HG03520 (cell line): ENCODE data around the gene FRRS1.
"Not testable (repeated sequence)": the region's sequence is repeated elsewhere in the genome, so short reads cannot be mapped to it uniquely, and the experiment has no call there.

Experiments used
- ATAC-seq: cut with Tn5 transposase; IDR thresholded peaks from one replicate; pipeline ENCODE4 v1.9.1; 2021; ENCODE audit warnings: mild to moderate bottlenecking, moderate library complexity; ENCODE audit not compliant: unreplicated experiment

The FRRS1 gene

GRCh38 chr1:99766378-99766800 lies at the start of gene FRRS1:
Gene FRRS1 (minus strand): TSS chr1:99766635. CDS start chr1:99748768, 17,867 bp downstream.
- peak; percentile 95 for ATAC-seq

- no peak for ATAC-seq
These were observed 48.0 kb upstream of the FRRS1 start for GRCh38 chr1:99814373-99814900.

GRCh38 chr1:99811747-99812146 lies 45.3 kb upstream of the FRRS1 start:
- no peak for ATAC-seq

GRCh38 chr1:99811075-99811474 lies 44.6 kb upstream of the FRRS1 start:
- ATAC-seq = no peak

GRCh38 chr1:99808391-99809115 lies 42.1 kb upstream of the FRRS1 start:
- ATAC-seq = peak; percentile 79

GRCh38 chr1:99806882-99807281 lies 40.4 kb upstream of the FRRS1 start:
- no peak for ATAC-seq

GRCh38 chr1:99801584-99801983 lies 35.1 kb upstream of the FRRS1 start:
- ATAC-seq = no peak

- not testable (repeated sequence) for ATAC-seq
These were observed 27.4 kb upstream of the FRRS1 start for GRCh38 chr1:99793861-99794260.

- ATAC-seq = no peak
These were observed 23.3 kb upstream of the FRRS1 start for GRCh38 chr1:99789715-99790114.

GRCh38 chr1:99788896-99789295 lies 22.5 kb upstream of the FRRS1 start:
- no peak for ATAC-seq

GRCh38 chr1:99786751-99787501 lies 20.5 kb upstream of the FRRS1 start:
- peak; percentile 79 for ATAC-seq

GRCh38 chr1:99784809-99785255 lies 18.4 kb upstream of the FRRS1 start:
- ATAC-seq = no peak

- ATAC-seq = no peak
These were observed 17.7 kb upstream of the FRRS1 start for GRCh38 chr1:99784143-99784542.

- no peak for ATAC-seq
These were observed 16.5 kb upstream of the FRRS1 start for GRCh38 chr1:99782920-99783319.

- no peak for ATAC-seq
These were observed 16.0 kb upstream of the FRRS1 start for GRCh38 chr1:99782397-99782796.

GRCh38 chr1:99781798-99782197 lies 15.4 kb upstream of the FRRS1 start:
- no peak for ATAC-seq

GRCh38 chr1:99777752-99778151 lies 11.3 kb upstream of the FRRS1 start:
- no peak for ATAC-seq

- ATAC-seq = no peak
These were observed 9.7 kb upstream of the FRRS1 start for GRCh38 chr1:99776120-99776519.

- no peak for ATAC-seq
These were observed 6.4 kb upstream of the FRRS1 start for GRCh38 chr1:99772809-99773208.

- ATAC-seq = no peak
These were observed 5.1 kb upstream of the FRRS1 start for GRCh38 chr1:99771513-99771918.

- no peak for ATAC-seq
These were observed 2.2 kb upstream of the FRRS1 start for GRCh38 chr1:99768524-99769245.
